Epithelial cell of proximal tubule (primary cell): ENCODE data around the gene PRRX2. TPM values are rescaled to one million over a fixed set of nuclear protein-coding genes. Genes with fewer than 3 reads are reported as not detected.

Source experiments
- DNase-seq: peaks from one replicate; pipeline ENCODE4 v3.0.0-alpha.2; 2011; ENCODE audit warnings: low read depth
- H3K4me3 ChIP-seq: 2 replicates; pipeline ENCODE4 v1.5.1; 2011; ENCODE audit warnings: low read depth, mild to moderate bottlenecking, low read length
- total RNA-seq: library from RNA; depleted of rRNA; stranded (reverse); fragments of >200 nt; gene quantifications from 2 replicates; pipeline ENCODE4 v1.2.3, GENCODE V29; 2015
- TF ChIP-seq, protein P1 (sequence below): conservative IDR thresholded peaks from 2 replicates; pipeline ENCODE4 v1.5.1; 2012; ENCODE audit warnings: low read depth, mild to moderate bottlenecking, low read length

PRRX2 gene
- total RNA-seq, 1 donor from 2014 or later: 0.17 TPM

DNA sequence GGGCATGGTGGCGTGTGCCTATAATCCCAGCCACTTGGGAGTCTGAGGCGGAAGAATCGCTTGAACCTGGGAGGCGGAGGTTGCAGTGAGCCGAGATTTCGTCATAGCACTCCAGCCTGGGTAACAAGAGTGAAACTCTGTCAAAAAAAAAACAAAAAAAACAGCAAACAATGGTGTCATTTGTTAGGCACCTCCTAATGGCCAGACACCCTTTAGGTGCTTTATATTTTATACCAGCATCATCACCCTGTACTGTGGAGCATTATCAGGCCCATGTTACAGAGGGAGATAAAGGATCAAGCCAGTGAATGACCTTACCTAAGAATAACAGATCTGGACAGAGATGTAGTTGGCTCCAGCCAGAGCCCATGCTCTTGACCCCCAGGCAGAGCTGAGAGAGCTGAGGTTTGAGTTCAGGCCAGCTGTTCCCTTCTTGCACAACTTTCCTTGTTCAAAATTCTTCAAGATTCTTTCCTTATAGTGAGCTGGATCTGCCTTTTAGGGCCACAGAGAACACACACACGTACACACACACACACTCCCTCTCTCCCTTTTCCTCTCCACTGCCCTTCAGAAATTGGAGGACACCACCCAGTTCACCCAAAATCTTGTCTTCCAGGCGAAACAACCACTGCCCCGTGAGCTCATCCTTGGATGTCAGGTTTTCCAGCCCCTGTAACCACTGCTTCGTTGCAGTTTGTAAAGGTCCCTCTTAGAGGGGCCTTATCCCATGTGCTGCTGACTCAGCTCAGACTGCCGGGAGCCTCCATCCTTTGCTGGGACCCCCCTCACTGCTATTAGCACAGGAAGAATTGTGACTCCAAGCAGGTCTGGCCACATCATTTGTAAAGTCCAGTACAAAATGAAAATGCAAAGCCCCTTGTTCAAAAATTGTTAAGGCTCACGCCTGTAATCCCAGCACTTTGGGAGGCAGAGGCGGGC is 97.8 kb downstream of the PRRX2 start:
- DNase-seq: no peak
- H3K4me3 ChIP-seq: no peak overlapping the region
- TF ChIP-seq, protein P1, sequence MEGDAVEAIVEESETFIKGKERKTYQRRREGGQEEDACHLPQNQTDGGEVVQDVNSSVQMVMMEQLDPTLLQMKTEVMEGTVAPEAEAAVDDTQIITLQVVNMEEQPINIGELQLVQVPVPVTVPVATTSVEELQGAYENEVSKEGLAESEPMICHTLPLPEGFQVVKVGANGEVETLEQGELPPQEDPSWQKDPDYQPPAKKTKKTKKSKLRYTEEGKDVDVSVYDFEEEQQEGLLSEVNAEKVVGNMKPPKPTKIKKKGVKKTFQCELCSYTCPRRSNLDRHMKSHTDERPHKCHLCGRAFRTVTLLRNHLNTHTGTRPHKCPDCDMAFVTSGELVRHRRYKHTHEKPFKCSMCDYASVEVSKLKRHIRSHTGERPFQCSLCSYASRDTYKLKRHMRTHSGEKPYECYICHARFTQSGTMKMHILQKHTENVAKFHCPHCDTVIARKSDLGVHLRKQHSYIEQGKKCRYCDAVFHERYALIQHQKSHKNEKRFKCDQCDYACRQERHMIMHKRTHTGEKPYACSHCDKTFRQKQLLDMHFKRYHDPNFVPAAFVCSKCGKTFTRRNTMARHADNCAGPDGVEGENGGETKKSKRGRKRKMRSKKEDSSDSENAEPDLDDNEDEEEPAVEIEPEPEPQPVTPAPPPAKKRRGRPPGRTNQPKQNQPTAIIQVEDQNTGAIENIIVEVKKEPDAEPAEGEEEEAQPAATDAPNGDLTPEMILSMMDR: no peak

DNA sequence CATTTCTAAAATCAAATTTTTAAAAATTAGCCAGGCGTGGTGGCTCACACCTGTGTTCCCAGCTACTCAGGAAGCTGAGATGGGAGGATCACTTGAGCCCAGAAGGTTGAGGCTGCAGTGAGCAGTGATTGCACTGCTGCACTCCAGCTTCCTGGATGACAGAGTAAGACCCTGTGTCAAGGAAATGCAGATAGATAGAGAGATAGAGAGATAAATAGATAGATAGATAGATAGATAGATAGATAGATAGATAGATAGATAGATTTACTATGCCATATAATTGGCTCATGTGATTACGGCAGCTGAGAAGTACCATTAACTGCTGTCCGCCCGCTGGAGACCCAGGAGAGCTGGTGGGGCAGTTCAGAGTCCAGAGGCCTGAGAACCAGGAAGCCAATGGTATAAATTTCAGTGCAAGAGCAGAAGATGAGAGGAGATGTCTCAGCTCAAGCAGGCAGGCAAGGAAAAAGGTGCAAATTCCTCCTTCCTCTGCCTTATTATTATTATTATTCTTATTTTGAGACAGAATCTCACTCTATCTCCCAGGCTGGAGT is 100.4 kb downstream of the PRRX2 start:
- no peak overlapping the region for H3K4me3 ChIP-seq
- TF ChIP-seq, protein P1: no peak
- no peak for DNase-seq

DNA sequence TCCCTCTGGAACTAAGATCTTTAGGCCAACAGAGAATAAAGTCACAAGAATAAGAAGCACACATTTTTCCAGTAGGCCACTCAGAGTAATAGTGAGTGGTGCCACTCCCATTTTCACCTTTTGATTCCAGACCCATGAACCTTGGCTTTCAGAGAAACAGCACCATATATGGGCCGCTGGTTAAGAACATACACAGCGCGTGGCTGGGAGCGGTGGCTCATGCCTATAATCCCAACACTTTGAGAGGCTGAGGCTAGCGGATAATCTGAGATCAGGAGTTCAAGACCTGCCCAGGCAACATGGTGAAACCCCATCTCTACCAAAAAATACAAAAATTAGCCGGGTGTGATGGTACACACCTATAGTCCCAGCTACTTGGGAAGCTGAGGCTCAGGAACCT is 103.0 kb downstream of the PRRX2 start:
- no peak for DNase-seq
- no peak overlapping the region for H3K4me3 ChIP-seq
- TF ChIP-seq, protein P1: no peak

DNA sequence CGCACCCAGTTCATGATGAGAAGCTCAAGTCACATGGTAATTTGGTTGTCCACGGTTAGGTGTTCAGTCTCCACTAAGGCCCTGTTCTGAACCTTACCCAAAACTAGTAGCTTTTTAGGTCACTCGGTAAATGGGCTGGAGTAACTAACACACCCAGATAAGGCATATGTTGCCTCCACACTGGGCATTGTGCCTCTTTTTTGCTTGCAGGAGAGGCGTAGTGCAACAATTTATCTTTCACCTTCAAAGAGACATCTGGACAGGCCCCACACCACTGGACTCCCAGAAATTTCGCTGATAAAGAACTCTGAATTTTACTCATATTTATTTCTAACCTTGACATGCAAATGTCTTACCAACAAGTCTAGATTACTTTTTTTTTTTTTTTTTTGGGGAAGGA is 104.2 kb downstream of the PRRX2 start:
- TF ChIP-seq, protein P1: no peak
- DNase-seq: no peak
- no peak overlapping the region for H3K4me3 ChIP-seq

DNA sequence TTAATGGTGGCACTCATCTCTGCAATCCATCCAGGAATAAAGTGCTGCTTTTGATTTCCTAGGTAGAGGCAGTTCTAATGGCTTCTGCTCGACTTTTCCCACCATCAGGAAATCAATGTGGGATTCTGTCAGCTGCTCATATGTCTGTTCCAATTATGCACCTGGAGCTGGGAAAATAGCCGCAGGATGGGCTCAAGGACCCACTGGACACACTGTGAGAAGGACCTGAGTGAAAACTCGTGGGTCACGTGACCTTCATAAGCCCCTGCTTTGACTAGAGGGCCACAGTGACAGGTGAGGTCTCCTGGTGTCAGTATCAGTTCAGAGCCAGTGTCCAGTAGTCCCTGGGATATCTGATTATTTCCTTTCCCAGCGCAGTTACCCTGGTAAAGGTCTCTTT is 105.3 kb downstream of the PRRX2 start:
- DNase-seq: no peak
- TF ChIP-seq, protein P1: no peak
- no peak overlapping the region for H3K4me3 ChIP-seq

Other genes with a start within 250 kb of the PRRX2 start
- gene C9orf50, start 44.5 kb upstream of the PRRX2 start, total RNA-seq: 0.69 TPM in 1 of 2 replicates, not detected in the other
- 37.9 and 104 TPM in 2 replicates for gene NTMT1, start 39.5 kb upstream of the PRRX2 start, total RNA-seq
- 22.3 and 29.2 TPM in 2 replicates for gene ASB6, start 23.5 kb upstream of the PRRX2 start, total RNA-seq
- gene PTGES, start 87.4 kb downstream of the PRRX2 start, total RNA-seq: 15.3 and 33.6 TPM in 2 replicates
- 14.8 and 20.8 TPM in 2 replicates for gene TOR1B, start 137.5 kb downstream of the PRRX2 start, total RNA-seq
- gene TOR1A, start 158.5 kb downstream of the PRRX2 start, total RNA-seq: 48.8 and 77.8 TPM in 2 replicates
- 39.9 and 53.6 TPM in 2 replicates for gene C9orf78, start 169.6 kb downstream of the PRRX2 start, total RNA-seq
- 7.2 and 17.5 TPM in 2 replicates for gene USP20, start 169.8 kb downstream of the PRRX2 start, total RNA-seq